T-cell (primary cell): ENCODE results near the gene ZBTB45. TPM values are rescaled to one million over a fixed set of nuclear protein-coding genes. Genes with fewer than 3 reads are reported as not detected.
"Not testable (repeated sequence)": the region's sequence is repeated elsewhere in the genome, so short reads cannot be mapped to it uniquely, and the experiment has no call there.

Experiments
- ATAC-seq, 4 experiments: fragments of 200-7000 bp in 3 of 4; fragments of 150-1000 bp in 1 of 4; cut with Tn5 transposase; replicated peaks in 1 of 4; 1 replicate in 3 of 4; 2 replicates in 1 of 4; pipeline ENCODE4 v1.10.0; 2021; ENCODE audit warnings: moderate library complexity in 3 of 4, mild to moderate bottlenecking in 2 of 4, moderate number of reproducible peaks in 1 of 4
- CTCF ChIA-PET, 2 donors: fragments of 300-600 bp; sonication (Branson Sonifier 250); formaldehyde crosslinking; loops; one replicate each; lab custom pipeline; 2022; ENCODE audit warnings: antibody characterized with exemption in 2 of 2; lab: Charles Lee
- POLR2A ChIA-PET, 2 donors: fragments of 300-600 bp; sonication (Branson Sonifier 250); formaldehyde crosslinking; loops; one replicate each; lab custom pipeline; 2022; ENCODE audit warnings: antibody characterized with exemption in 2 of 2; lab: Charles Lee
- DNase-seq, 35 experiments: peaks; one replicate each; pipeline versions ENCODE4 v3.0.0 to v3.0.0-alpha.2; 2013 to 2023
- H3K27ac ChIP-seq: one replicate; pipeline ENCODE4 v1.5.1; 2013; ENCODE audit warnings: low read length
- H3K27me3 ChIP-seq, 2 experiments: replicated peaks in 1 of 2; 1 replicate in 1 of 2; 2 replicates in 1 of 2; pipeline versions ENCODE4 v1.6.1 to v1.7.0; 2013; ENCODE audit warnings: low read length in 1 of 2, mixed read lengths in 1 of 2; ENCODE audit not compliant: control insufficient read depth in 2 of 2, insufficient read depth in 2 of 2; ENCODE audit errors: extremely low read depth in 1 of 2
- H3K36me3 ChIP-seq, 2 donors: 1 replicate in 1 of 2; 2 replicates in 1 of 2; pipeline versions ENCODE4 v1.6.1 to v1.7.0; 2013; ENCODE audit warnings: low read length in 1 of 2; ENCODE audit not compliant: control insufficient read depth in 2 of 2, insufficient read depth in 1 of 2; ENCODE audit errors: extremely low read depth in 1 of 2
- H3K4me1 ChIP-seq, 2 experiments: 1 replicate in 1 of 2; 2 replicates in 1 of 2; pipeline versions ENCODE4 v1.6.1 to v1.7.0; 2013; ENCODE audit warnings: low read length in 2 of 2, mixed read lengths in 1 of 2; ENCODE audit not compliant: insufficient read depth in 2 of 2, control insufficient read depth in 1 of 2; ENCODE audit errors: extremely low read depth in 1 of 2
- H3K4me3 ChIP-seq, 2 donors: 1 replicate in 1 of 2; 2 replicates in 1 of 2; pipeline versions ENCODE4 v1.5.1 to v1.7.0; 2013; ENCODE audit warnings: mild to moderate bottlenecking in 2 of 2, low read length in 1 of 2, moderate library complexity in 1 of 2; ENCODE audit not compliant: control insufficient read depth in 1 of 2; ENCODE audit errors: extremely low read depth in 1 of 2
- H3K9me3 ChIP-seq: 2 replicates; pipeline ENCODE4 v1.7.0; 2013
- H3K27ac Mint-ChIP-seq, 2 donors: one replicate each; pipeline ENCODE4 v1.8.0; 2020 to 2021; ENCODE audit warnings: mild to moderate bottlenecking in 2 of 2, mixed read lengths in 2 of 2
- H3K27me3 Mint-ChIP-seq, 2 donors: one replicate each; pipeline ENCODE4 v1.8.0; 2021 to 2022; ENCODE audit warnings: mixed read lengths in 2 of 2
- H3K36me3 Mint-ChIP-seq: one replicate; pipeline ENCODE4 v1.8.0; 2021; ENCODE audit warnings: mixed read lengths
- H3K4me1 Mint-ChIP-seq, 3 donors: one replicate each; pipeline ENCODE4 v1.8.0; 2020 to 2022; ENCODE audit warnings: mixed read lengths in 3 of 3, mild to moderate bottlenecking in 1 of 3
- H3K4me3 Mint-ChIP-seq, 3 donors: one replicate each; pipeline ENCODE4 v1.8.0; 2020 to 2022; ENCODE audit warnings: mild to moderate bottlenecking in 3 of 3, mixed read lengths in 3 of 3, moderate library complexity in 3 of 3
- H3K9me3 Mint-ChIP-seq, 3 donors: one replicate each; pipeline ENCODE4 v1.8.0; 2020 to 2022; ENCODE audit warnings: mixed read lengths in 3 of 3
- WGBS: methylation state at CpG from one replicate; pipeline ENCODE4 v1.1.5; 2013; ENCODE audit warnings: missing lambda C conversion rate; ENCODE audit not compliant: insufficient coverage; 5-methylcytosine and 5-hydroxymethylcytosine counted together
- total RNA-seq, 35 experiments: library from RNA in 6 of 35; stranded (reverse) in 6 of 35; fragments of 120-200 nt in 1 of 35; gene quantifications; one replicate each; pipeline versions ENCODE4 v1.2.1 to v1.2.4 and lab custom pipeline; 2013 to 2026

ZBTB45 gene
- total RNA-seq, 5 donors from 2014 or later (not counting 1 experiment from before 2014, with no cell fraction given): 8.3 to 27.8 (median 24.5) TPM

GRCh38 chr19:58474997-58475713 is 44.5 kb downstream of the ZBTB45 start:
- POLR2A ChIA-PET: interaction anchor here in 1 of 2 donors (0.5 kb wide), 1 partner anchor 374 kb away, joined by 6 read pairs; no protein-coding TSS in a partner anchor
- H3K9me3 Mint-ChIP-seq: no peaks in the 10 kb centered on the region
- H3K36me3 Mint-ChIP-seq: peaks cover 17% of the 10 kb centered on the region
- Histone ChIP-seq H3K4me1 (peaks cover 0 to 23% of the 10 kb centered on the region in 2 experiments), H3K27ac (peak overlapping the region; percentile 97), H3K4me3 (peak overlapping the region; percentile 56 to 75), H3K27me3 (no peaks in the 10 kb centered on the region), H3K9me3 (no peaks in the 10 kb centered on the region), H3K36me3 (peaks cover 12 to 19% of the 10 kb centered on the region in 2 donors)
- CTCF ChIA-PET: no interaction called here
- peak overlapping the region; percentile 82 to 93 (median 89) for H3K4me3 Mint-ChIP-seq
- ATAC-seq (peak in 2 of 4 experiments; percentile 0 to 21), DNase-seq (peak in 2 of 35 experiments; percentile 15 to 48)
- H3K27me3 Mint-ChIP-seq: no peaks in the 10 kb centered on the region
- 26% methylated on average over 23 of the region's 27 CpGs for WGBS
- H3K27ac Mint-ChIP-seq: peak overlapping the region; percentile 96 to 98
- peaks cover 16 to 24% (median 17%) of the 10 kb centered on the region in 3 donors for H3K4me1 Mint-ChIP-seq

DNA sequence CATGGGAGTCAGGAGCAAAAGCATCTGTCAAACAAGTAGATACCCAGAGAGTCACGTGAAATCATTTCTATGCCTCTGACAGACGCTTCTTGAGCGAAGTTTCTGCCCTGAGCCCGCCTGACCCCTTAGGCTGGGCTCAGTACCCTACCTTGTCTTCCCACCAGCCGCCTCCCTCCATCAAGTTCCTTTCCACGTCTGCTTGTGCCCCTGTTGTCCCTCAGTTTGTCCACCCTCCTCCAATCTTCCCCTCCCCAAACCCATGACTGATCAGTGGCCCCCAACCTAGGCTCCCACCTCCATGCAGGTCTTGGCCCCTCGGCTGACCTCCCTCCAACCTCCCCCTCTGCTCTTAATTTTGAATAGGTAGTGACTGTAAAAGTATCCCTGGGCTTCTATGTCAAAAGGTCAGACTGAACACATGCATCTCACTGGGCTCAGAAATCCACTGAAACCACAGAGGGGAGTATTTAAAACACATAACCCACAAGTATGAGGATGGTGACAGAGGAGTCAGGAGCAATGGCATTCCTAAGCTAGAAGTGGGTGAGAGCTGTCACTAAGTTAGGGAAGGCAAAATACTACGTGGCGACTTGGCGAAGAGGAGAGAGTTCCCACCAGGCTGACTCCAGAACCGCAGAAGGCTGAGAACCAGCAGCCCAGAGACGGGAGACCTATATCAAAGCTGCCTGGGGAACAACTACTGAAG is 45.2 kb downstream of the ZBTB45 start:
- Mint-ChIP-seq H3K4me1 (peaks cover 16 to 24% (median 17%) of the 10 kb centered on the region in 3 donors), H3K27ac (peak overlapping the region; percentile 11 to 31), H3K9me3 (no peaks in the 10 kb centered on the region), H3K4me3 (peak overlapping the region; percentile 31 to 82 (median 47)), H3K36me3 (peaks cover 19% of the 10 kb centered on the region), H3K27me3 (no peaks in the 10 kb centered on the region)
- ChIA-PET CTCF (no interaction called here), POLR2A (no interaction called here)
- DNase-seq (no peak), ATAC-seq (no peak)
- no peaks in the 10 kb centered on the region for H3K27me3 ChIP-seq
- H3K4me1 ChIP-seq: peaks cover 0 to 23% of the 10 kb centered on the region in 2 experiments
- H3K27ac ChIP-seq: peak overlapping the region; percentile 97
- no peaks in the 10 kb centered on the region for H3K9me3 ChIP-seq
- peaks cover 12 to 26% of the 10 kb centered on the region in 2 donors for H3K36me3 ChIP-seq
- no peak overlapping the region for H3K4me3 ChIP-seq
- 91% methylated on average over 9 of the region's 12 CpGs for WGBS

DNA sequence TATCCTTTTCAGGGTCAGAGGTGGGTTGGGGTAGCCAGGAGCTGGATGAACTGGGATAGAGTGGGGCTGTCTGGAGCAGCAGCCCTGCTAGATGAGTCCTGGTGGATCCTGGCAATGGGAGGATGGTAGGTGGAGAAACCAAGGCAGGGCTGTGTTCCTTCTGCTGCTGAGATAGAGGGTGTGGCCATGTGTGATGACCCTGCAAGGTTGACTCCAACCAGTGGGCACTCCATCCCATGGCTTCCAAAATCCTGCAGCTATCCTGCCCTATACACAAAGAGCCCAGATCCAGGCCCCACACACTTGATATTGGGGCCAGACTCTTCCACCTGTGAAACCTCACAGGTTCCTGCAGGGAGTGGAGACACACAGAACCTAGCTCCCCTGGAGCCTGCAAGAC is 45.8 kb downstream of the ZBTB45 start:
- no peak for ATAC-seq
- CTCF ChIA-PET: no interaction called here
- H3K4me1 ChIP-seq: peaks cover 0 to 23% of the 10 kb centered on the region in 2 experiments
- H3K27ac Mint-ChIP-seq: peak overlapping the region in 1 of 2 donors; percentile 31
- peaks cover 7 to 30% of the 10 kb centered on the region in 2 donors for H3K36me3 ChIP-seq
- peaks cover 18 to 28% (median 18%) of the 10 kb centered on the region in 3 donors for H3K4me1 Mint-ChIP-seq
- no peak for DNase-seq
- no peaks in the 10 kb centered on the region for H3K9me3 Mint-ChIP-seq
- POLR2A ChIA-PET: no interaction called here
- no peak overlapping the region for H3K27ac ChIP-seq
- no peaks in the 10 kb centered on the region for H3K9me3 ChIP-seq
- H3K36me3 Mint-ChIP-seq: peaks cover 14% of the 10 kb centered on the region
- no peak overlapping the region for H3K4me3 ChIP-seq
- peak overlapping the region; percentile 31 to 82 (median 47) for H3K4me3 Mint-ChIP-seq
- H3K27me3 Mint-ChIP-seq: no peaks in the 10 kb centered on the region
- H3K27me3 ChIP-seq: no peaks in the 10 kb centered on the region

GRCh38 chr19:58471736-58472135 is 47.9 kb downstream of the ZBTB45 start:
- WGBS: 96% methylated on average over 32 of the region's 39 CpGs
- Histone ChIP-seq H3K27ac (no peak overlapping the region), H3K4me3 (no peak overlapping the region), H3K9me3 (no peaks in the 10 kb centered on the region), H3K4me1 (peaks cover 0 to 33% of the 10 kb centered on the region in 2 experiments), H3K36me3 (peaks cover 7 to 30% of the 10 kb centered on the region in 2 donors), H3K27me3 (no peaks in the 10 kb centered on the region)
- ChIA-PET CTCF (no interaction called here), POLR2A (no interaction called here)
- ATAC-seq (no peak), DNase-seq (no peak)
- H3K4me1 Mint-ChIP-seq: peaks cover 28 to 39% (median 29%) of the 10 kb centered on the region in 3 donors
- no peaks in the 10 kb centered on the region for H3K9me3 Mint-ChIP-seq
- no peak overlapping the region for H3K27ac Mint-ChIP-seq
- H3K36me3 Mint-ChIP-seq: peaks cover 14% of the 10 kb centered on the region
- no peak overlapping the region for H3K4me3 Mint-ChIP-seq
- H3K27me3 Mint-ChIP-seq: no peaks in the 10 kb centered on the region

- H3K4me3 Mint-ChIP-seq, ATAC-seq, CTCF ChIA-PET, H3K9me3 ChIP-seq, DNase-seq, H3K27me3 Mint-ChIP-seq, H3K27ac ChIP-seq, H3K27ac Mint-ChIP-seq, H3K9me3 Mint-ChIP-seq, H3K27me3 ChIP-seq, H3K4me3 ChIP-seq, POLR2A ChIA-PET: not testable (repeated sequence)
- peaks cover 14% of the 10 kb centered on the region for H3K36me3 Mint-ChIP-seq
- peaks cover 4 to 32% of the 10 kb centered on the region in 2 experiments for H3K4me1 ChIP-seq
- peaks cover 7 to 30% of the 10 kb centered on the region in 2 donors for H3K36me3 ChIP-seq
- H3K4me1 Mint-ChIP-seq: peaks cover 25 to 40% (median 31%) of the 10 kb centered on the region in 3 donors
- 97% methylated on average over 14 of the region's 53 CpGs for WGBS
Observed at GRCh38 chr19:58470837-58471543, 48.6 kb downstream of the ZBTB45 start.
